Uterus (tissue), 4 donors: ENCODE data around the gene MRPL37. TPM values are rescaled to one million over a fixed set of nuclear protein-coding genes. Genes with fewer than 3 reads are reported as not detected.

ENCODE experiments used
- DNase-seq, 2 donors: peaks; one replicate each; pipeline ENCODE4 v3.0.0-alpha.2; 2019 to 2020
- H3K27ac ChIP-seq, 2 donors: fragments of 200-600 bp; sonication (generic); 1 replicate in 1 of 2; 2 replicates in 1 of 2; pipeline ENCODE4 v1.5.1; 2016 to 2018
- H3K27me3 ChIP-seq, 2 donors: fragments of 200-600 bp; sonication (generic); one replicate each; pipeline ENCODE4 v1.5.1; 2018 to 2019; ENCODE audit warnings: control low read depth in 1 of 2
- H3K36me3 ChIP-seq, 2 donors: fragments of 200-600 bp; sonication (generic); one replicate each; pipeline ENCODE4 v1.5.1; 2019; ENCODE audit warnings: control low read depth in 1 of 2
- H3K4me1 ChIP-seq, 2 donors: fragments of 200-600 bp; sonication (generic); one replicate each; pipeline ENCODE4 v1.5.1; 2018 to 2019; ENCODE audit warnings: control low read depth in 1 of 2
- H3K4me3 ChIP-seq, 2 donors: fragments of 200-600 bp; sonication (generic); 1 replicate in 1 of 2; 2 replicates in 1 of 2; pipeline ENCODE4 v1.5.1; 2018 to 2019; ENCODE audit warnings: mild to moderate bottlenecking in 1 of 2
- H3K9me3 ChIP-seq, 2 donors: fragments of 200-600 bp; sonication (generic); one replicate each; pipeline ENCODE4 v1.5.1; 2019; ENCODE audit warnings: control low read depth in 1 of 2
- CTCF ChIP-seq, 4 experiments: fragments of 200-600 bp in 2 of 4; fragments of 450-650 bp in 2 of 4; sonication (generic) in 2 of 4; IDR thresholded peaks; one replicate each; pipeline ENCODE4 v1.5.1; 2016 to 2019; ENCODE audit warnings: antibody characterized with exemption in 4 of 4, mild to moderate bottlenecking in 2 of 4, moderate library complexity in 1 of 4
- POLR2A ChIP-seq, 2 donors: fragments of 450-650 bp; IDR thresholded peaks; one replicate each; pipeline ENCODE4 v1.6.1; 2016; ENCODE audit warnings: antibody characterized with exemption in 2 of 2, mild to moderate bottlenecking in 1 of 2, moderate library complexity in 1 of 2
- intact Hi-C: fragments of 100-400 bp; cut with DNase I; formaldehyde crosslinking; loops from one replicate; pipeline ENCODE4 v1.15.1; 2023; ENCODE audit warnings: low total_unique reads
- total RNA-seq, 4 donors: library from RNA; depleted of rRNA in 3 of 4; stranded (reverse); fragments of >200 nt in 3 of 4; gene quantifications; one replicate each; pipeline versions ENCODE4 v1.1.0 to v1.2.4, GENCODE V29; 2014 to 2023
- donor health status: DM: yes; HTN: yes; CAD: no.

The MRPL37 gene
- 10 to 100 TPM in 3 of 4 donors, 1 to 10 TPM in 1; 4.4 to 52.9 (median 39.0) TPM for total RNA-seq

DNA sequence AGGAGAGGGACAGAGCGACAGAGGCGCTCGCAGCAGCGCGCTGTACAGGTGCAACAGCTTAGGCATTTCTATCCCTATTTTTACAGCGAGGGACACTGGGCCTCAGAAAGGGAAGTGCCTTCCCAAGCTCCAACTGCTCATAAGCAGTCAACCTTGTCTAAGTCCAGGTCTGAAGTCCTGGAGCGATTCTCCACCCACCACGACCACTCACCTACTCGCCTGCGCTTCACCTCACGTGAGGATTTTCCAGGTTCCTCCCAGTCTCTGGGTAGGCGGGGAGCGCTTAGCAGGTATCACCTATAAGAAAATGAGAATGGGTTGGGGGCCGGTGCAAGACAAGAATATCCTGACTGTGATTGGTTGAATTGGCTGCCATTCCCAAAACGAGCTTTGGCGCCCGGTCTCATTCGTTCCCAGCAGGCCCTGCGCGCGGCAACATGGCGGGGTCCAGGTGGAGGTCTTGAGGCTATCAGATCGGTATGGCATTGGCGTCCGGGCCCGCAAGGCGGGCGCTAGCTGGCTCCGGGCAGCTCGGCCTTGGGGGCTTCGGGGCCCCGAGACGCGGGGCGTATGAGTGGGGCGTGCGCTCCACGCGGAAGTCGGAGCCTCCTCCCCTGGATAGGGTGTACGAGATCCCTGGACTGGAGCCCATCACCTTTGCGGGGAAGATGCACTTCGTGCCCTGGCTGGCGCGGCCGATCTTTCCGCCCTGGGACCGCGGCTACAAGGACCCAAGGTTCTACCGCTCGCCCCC is at the start of gene MRPL37, which contains the start of gene CYB5RL:
TSS of gene MRPL37 (plus strand) at position 403 of the 754 bp plus-strand sequence. CDS start at position 480, 77 bp downstream.
TSS of gene CYB5RL (minus strand) at position 266 of the 754 bp plus-strand sequence. CDS start 4,414 bp downstream, outside the sequence.
- DNase-seq: peak; percentile 90 to 95
- no peaks in the 10 kb centered on the region for H3K4me1 ChIP-seq
- intact Hi-C loops: loop anchor here (10.0 kb wide), 1 partner anchor 295 kb away; no protein-coding TSS in a partner anchor
- H3K27ac ChIP-seq: peak within 1 kb of the TSS; percentile 73 to 83
- H3K36me3 ChIP-seq: no peaks in the 10 kb centered on the region
- H3K9me3 ChIP-seq: no peaks in the 10 kb centered on the region
- peak in 1 of 2 donors; percentile 48 for TF ChIP-seq POLR2A (IDR thresholded peaks at IDR 0.05)
- TF ChIP-seq CTCF (IDR thresholded peaks at IDR 0.05): no peak
- no peaks in the 10 kb centered on the region for H3K27me3 ChIP-seq
- peak within 1 kb of the TSS; percentile 86 to 89 for H3K4me3 ChIP-seq

- no peaks in the 10 kb centered on the region for H3K9me3 ChIP-seq
- H3K27ac ChIP-seq: no peak overlapping the region
- intact Hi-C loops: no loop called here
- TF ChIP-seq POLR2A (IDR thresholded peaks at IDR 0.05) (no peak), CTCF (IDR thresholded peaks at IDR 0.05) (no peak)
- H3K4me3 ChIP-seq: no peak overlapping the region
- no peaks in the 10 kb centered on the region for H3K36me3 ChIP-seq
- no peaks in the 10 kb centered on the region for H3K4me1 ChIP-seq
- H3K27me3 ChIP-seq: no peaks in the 10 kb centered on the region
- DNase-seq: no peak
These were observed 49.0 kb upstream of the MRPL37 start for GRCh38 chr1:54151013-54151412.

GRCh38 chr1:54152696-54153095 is 47.3 kb upstream of the MRPL37 start, which contains the start of gene CDCP2:
CDCP2 (minus strand) TSS chr1:54153000; CDS start chr1:54152922, 78 bp downstream.
- TF ChIP-seq CTCF (IDR thresholded peaks at IDR 0.05) (no peak), POLR2A (IDR thresholded peaks at IDR 0.05) (no peak)
- no peak within 1 kb of the TSS for H3K4me3 ChIP-seq
- intact Hi-C loops: no loop called here

DNA sequence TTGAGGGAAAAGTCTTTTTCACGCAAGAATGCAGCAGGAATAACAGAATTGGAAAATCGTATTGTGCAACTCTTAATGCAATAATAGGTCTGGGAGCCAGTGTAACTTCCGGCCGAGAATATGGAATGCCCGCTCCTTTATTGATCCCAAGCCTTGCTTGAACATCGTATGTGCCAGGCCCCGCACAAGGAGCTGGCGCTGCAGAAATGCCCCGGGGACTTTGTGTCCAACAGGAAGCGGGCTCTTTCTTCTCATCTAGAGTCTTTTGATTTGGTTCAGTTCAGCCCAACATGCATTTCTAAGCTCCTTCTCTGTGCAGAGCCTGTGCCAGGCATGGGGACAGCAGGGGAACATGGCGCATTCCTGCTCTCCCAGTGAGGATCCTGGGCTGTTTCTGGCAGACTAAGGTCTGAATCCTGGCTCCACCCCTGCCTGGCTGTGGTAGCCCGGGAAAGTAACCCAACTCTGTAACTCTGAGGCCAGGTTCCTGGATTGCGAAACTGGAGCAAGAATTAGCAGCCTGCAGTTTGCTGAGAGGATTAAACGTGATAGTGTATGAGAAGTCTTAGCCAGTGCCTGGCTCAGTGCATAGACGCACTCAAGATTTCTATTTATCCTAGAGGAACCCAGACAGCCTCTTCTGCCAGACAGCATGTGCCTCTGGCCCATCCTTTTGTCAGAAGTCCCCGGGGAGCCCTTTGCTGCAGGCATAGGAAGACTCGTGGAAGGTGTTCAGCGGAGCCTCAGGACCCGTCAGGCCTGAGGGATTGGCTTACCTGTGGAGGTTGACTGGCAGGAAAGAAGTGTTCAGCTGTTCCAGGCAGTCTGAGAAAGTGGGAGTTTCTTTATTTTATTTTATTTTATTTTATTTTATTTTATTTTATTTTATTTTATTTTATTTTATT is 46.2 kb upstream of the MRPL37 start:
- peak overlapping the region; percentile 15 to 18 for H3K27ac ChIP-seq
- no peak for TF ChIP-seq CTCF (IDR thresholded peaks at IDR 0.05)
- no peak for TF ChIP-seq POLR2A (IDR thresholded peaks at IDR 0.05)
- no peaks in the 10 kb centered on the region for H3K36me3 ChIP-seq
- peak; percentile 71 to 79 for DNase-seq
- intact Hi-C loops: no loop called here
- no peaks in the 10 kb centered on the region for H3K9me3 ChIP-seq
- H3K4me1 ChIP-seq: no peaks in the 10 kb centered on the region
- no peaks in the 10 kb centered on the region for H3K27me3 ChIP-seq
- no peak overlapping the region for H3K4me3 ChIP-seq

More at GRCh38 chr1:54152696-54153095, 47.3 kb upstream of the MRPL37 start, which contains the start of gene CDCP2:
- Histone ChIP-seq H3K27me3 (no peaks in the 10 kb centered on the region), H3K36me3 (no peaks in the 10 kb centered on the region), H3K27ac (peak within 1 kb of the TSS; percentile 15 to 18), H3K4me1 (no peaks in the 10 kb centered on the region), H3K9me3 (no peaks in the 10 kb centered on the region)
- DNase-seq: no peak
